GM18519 (cell line): ENCODE measurements around the gene RPS8.
"Not testable (repeated sequence)": the region's sequence is repeated elsewhere in the genome, so short reads cannot be mapped to it uniquely, and the experiment has no call there.

Source experiments
- ATAC-seq: cut with Tn5 transposase; IDR thresholded peaks from one replicate; pipeline ENCODE4 v1.9.1; 2021; ENCODE audit warnings: mild to moderate bottlenecking, moderate library complexity; ENCODE audit not compliant: unreplicated experiment, low FRiP score

RPS8 gene

GRCh38 chr1:44801491-44802305, 26.4 kb downstream of the RPS8 start:
- ATAC-seq, result no peak

- ATAC-seq, result no peak
Measured at GRCh38 chr1:44802306-44803061, 27.1 kb downstream of the RPS8 start.

GRCh38 chr1:44803062-44803311, 27.6 kb downstream of the RPS8 start:
- ATAC-seq, result no peak

GRCh38 chr1:44803312-44804095, 28.2 kb downstream of the RPS8 start:
- ATAC-seq, result no peak

DNA sequence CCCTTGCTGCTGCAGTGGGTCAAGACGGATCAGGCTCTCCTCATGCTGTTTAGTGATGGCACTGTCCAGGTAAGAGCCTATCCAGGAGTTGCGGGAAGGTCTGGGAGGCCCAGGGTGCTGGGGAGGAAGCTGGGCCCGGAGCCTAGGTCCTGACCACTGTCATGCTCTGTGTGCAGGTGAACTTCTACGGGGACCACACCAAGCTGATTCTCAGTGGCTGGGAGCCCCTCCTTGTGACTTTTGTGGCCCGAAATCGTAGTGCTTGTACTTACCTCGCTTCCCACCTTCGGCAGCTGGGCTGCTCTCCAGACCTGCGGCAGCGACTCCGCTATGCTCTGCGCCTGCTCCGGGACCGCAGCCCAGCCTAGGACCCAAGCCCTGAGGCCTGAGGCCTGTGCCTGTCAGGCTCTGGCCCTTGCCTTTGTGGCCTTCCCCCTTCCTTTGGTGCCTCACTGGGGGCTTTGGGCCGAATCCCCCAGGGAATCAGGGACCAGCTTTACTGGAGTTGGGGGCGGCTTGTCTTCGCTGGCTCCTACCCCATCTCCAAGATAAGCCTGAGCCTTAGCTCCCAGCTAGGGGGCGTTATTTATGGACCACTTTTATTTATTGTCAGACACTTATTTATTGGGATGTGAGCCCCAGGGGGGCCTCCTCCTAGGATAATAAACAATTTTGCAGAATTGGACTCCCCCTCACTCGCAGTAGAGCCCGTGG, 30.1 kb downstream of the RPS8 start:
- no peak for ATAC-seq

DNA sequence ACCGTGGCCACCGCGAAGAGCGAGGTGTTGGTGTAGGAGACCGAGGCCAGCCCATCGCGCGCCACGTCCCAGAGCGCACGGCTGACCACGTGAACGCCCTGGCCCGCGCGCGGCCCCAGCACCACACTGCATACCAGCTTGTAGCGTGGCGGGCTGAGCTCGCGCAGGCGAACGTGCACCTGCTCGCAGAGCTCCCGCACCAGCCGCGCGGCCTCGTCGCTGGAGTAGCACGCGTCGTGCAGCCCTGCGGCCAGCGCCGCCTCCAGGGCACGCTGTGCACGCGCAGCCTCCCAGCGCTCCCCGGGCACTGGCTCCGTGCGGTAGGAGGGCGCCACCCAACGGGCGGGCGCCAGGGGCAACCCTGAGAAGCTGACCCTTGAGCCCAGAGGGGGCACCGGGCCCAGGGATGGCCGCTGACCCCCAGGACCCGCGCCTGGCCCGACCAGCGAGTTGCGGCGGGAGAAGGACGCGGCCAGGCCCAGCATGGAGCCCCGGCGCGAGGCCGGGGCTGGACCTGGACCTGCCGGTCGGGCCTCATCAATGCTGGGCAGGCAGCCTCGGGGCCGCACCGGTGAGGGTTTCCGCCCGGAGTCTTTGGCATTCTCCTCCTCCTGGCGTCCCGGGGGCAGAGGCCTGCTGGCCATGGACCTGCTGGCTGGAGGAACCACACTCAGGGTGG, 30.8 kb downstream of the RPS8 start:
- no peak for ATAC-seq

DNA sequence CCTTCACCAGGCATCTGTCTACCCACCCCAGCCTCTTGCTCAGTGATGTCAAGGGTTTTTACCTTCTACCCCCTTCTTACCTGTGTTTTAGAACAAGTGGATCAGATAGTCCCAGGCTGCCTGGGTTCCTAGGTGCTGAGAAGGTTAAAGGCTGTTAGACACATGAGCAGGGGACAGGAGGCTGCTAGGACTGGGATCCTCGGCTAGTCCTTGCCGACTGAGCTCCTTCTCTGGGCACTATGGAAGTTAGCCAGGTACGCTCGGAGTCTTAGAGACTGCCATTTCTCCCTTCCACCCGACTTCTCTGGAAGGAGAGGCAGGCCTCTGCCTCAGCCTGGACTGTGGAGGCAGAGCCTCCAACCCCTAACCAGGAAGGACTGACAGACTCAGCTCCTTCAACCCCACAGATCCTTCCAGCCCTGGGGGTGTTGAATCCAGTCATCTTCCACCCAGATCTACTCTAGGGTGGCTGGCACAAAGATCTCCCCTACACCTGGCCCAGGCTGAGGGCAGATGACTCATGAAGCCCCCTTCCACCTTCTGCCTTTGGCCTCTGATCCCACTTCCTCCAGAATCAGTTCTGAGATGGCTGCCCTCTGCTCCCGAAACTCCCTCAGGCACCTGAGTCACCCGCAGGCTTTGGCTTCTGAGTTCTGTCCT, 31.5 kb downstream of the RPS8 start, which contains the start of gene DYNLT4:
Gene DYNLT4 (minus strand): TSS at position 648 of the 660 bp plus-strand sequence. CDS start 683 bp downstream, outside the sequence.
- ATAC-seq, result no peak

GRCh38 chr1:44807364-44808062, 32.2 kb downstream of the RPS8 start:
- no peak for ATAC-seq

DNA sequence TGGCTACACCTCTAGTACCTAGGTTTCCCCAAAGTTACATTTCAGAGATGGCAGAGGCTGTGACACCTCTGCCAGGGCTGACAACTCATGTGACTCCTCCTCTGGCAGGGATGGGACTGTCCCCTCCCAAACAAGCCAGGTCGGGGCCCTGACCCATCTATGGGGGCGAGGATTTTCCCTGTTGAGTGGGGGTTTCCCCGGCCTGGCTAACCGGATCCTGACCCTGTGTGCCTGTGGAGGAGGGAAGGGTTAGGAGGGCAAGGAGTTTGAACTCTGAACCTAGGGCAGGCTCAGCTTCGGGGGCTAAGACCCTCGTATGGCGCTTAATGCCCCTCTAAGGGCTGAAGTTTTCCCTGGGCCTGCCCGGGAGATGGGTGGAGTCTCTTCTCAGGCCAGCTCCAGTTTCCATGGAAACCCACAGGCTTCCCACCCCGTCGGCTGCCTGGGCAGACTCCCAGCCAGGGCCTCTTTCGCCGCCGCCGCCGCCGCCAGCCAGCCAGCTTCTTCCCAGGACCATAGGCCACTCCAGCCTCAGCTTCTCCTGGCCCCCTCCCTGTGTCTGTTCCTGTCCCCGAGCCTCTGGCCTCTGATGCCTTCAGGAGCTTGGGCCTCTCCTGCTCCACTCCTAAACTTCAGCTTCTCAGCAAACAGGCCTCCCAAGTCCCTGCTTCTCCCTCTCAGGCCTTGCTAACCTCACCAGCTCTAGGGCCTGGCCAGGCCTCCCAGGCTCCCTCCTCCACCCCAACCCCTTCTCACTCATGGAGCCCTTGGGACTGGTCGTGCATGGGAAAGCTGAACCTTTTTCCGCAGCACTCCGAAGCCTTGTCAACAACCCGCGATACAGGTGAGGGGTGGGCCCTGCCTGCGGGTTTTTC, 33.0 kb downstream of the RPS8 start, which contains the start of gene BTBD19:
Gene BTBD19 (plus strand): TSS at position 461 of the 875 bp plus-strand sequence. CDS start 298 bp downstream, at position 759.
- no peak for ATAC-seq

- ATAC-seq, result peak; percentile 32
Measured at GRCh38 chr1:44808938-44809917, 33.9 kb downstream of the RPS8 start.

- ATAC-seq, result no peak
Measured at GRCh38 chr1:44810101-44810761, 34.9 kb downstream of the RPS8 start.

DNA sequence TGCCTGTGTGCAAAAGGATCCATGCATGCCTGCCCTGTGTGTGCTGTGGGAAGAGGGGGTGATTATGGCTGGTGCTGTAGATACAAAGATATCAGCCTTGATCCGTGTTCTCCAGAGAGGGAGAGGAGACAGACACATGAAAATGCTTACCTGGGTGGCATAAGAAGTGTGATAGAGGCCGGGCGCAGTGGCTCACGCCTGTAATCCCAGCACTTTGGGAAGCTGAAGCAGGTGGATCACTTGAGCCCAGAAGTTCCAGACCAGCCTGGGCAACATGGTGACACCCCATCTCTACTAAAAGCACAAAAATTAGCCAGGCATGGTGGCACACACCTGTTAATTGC, 35.4 kb downstream of the RPS8 start:
- ATAC-seq, result not testable (repeated sequence)

GRCh38 chr1:44811234-44811633, 35.9 kb downstream of the RPS8 start:
- ATAC-seq, result no peak

DNA sequence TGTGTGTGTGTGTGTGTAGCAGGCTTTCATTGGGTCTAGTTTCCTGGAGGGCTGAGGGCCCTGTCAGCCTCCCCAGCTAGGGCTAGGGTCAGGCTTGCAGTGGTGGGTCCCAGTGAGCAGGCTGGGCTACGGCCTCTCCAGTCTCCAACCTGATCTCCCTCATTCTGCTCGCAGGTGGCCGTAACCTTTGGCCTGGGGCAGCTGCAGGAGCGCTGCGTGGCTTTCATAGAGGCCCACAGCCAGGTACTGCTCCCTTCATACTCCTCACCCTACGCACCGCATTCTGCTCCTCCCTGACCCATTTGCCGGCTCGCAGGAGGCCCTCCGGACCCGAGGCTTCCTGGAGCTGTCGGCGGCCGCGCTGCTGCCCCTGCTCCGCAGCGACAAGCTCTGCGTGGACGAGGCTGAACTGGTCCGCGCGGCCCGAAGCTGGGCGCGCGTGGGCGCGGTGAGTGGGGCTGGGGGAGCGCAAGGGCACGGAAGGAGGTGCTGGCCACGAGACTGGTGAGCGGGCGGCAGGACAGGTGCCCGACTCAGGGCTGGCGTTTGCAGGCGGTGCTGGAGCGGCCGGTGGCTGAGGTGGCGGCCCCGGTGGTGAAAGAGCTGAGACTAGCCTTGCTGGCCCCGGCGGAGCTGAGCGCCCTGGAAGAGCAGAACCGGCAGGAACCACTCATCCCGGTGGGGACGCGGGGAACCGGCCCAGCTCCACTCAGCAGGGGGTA, 37.6 kb downstream of the RPS8 start:
- no peak for ATAC-seq

DNA sequence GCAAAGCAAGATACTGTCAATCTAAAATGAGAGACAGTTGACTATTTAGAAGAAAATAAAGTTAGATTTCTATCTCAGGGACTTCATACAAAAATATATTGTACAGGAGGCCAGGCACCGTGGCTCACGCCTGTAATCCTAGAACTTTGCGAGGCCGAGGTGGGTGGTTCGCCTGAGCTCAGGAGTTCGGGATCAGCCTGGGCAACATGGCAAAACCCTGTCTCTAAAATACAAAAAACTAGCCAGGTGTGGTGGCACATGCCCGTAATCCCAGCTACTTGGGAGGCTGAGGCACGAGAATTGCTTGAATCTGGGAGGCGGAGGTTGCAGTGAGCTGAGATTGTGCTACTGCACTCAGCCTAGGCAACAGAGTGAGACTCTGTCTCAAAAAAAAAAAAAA, 40.6 kb downstream of the RPS8 start:
- not testable (repeated sequence) for ATAC-seq

DNA sequence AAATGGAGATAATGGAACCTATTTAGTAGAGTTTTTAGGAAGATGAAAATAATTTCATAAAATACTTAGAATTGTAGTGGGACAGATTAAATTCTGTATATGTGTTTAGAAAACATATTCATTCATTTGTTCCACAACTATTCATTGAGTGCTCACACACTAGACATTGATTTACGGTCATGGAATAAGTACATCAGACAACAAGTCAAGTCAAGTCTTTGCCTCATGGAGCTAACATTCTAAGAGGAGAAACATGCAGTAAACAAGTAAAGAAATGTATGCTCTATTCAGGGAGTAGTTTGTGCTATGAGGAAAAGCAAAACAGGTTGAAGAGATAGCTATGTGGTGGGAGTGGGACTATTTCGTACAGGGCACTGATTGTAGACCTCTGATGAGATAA, 42.0 kb downstream of the RPS8 start:
- no peak for ATAC-seq
